ENCODE data around the gene TP63. TPM values are rescaled to one million over a fixed set of nuclear protein-coding genes. Genes with fewer than 3 reads are reported as not detected.

The TP63 gene
- not detected in 2 replicates for total RNA-seq

GRCh38 chr3:189631373-189631408 is at the start of gene TP63:
Gene TP63, plus strand, starts transcription at chr3:189631389. Its CDS starts 127 bp downstream, at chr3:189631516.

